ENCODE measurements around the gene COMMD3. TPM values are rescaled to one million over a fixed set of nuclear protein-coding genes. Genes with fewer than 3 reads are reported as not detected.

Gene COMMD3
- total RNA-seq, 4 donors from 2014 or later, result 17.5 to 68.6 (median 24.6) TPM

- Histone ChIP-seq H3K36me3 (no peaks in the 10 kb centered on the region), H3K4me1 (peaks cover 5 to 41% (median 7%) of the 10 kb centered on the region in 3 donors), H3K27ac (peak overlapping the region; percentile 89 to 96 (median 92)), H3K9me3 (no peaks in the 10 kb centered on the region), H3K4me3 (peak overlapping the region; percentile 76 to 99), H3K27me3 (no peaks in the 10 kb centered on the region)
- TF ChIP-seq POLR2AphosphoS5 (IDR thresholded peaks at IDR 0.05) (no peak), EP300 (IDR thresholded peaks at IDR 0.05) (no peak), POLR2A (IDR thresholded peaks at IDR 0.05) (no peak)
- TF ChIP-seq, protein P1, sequence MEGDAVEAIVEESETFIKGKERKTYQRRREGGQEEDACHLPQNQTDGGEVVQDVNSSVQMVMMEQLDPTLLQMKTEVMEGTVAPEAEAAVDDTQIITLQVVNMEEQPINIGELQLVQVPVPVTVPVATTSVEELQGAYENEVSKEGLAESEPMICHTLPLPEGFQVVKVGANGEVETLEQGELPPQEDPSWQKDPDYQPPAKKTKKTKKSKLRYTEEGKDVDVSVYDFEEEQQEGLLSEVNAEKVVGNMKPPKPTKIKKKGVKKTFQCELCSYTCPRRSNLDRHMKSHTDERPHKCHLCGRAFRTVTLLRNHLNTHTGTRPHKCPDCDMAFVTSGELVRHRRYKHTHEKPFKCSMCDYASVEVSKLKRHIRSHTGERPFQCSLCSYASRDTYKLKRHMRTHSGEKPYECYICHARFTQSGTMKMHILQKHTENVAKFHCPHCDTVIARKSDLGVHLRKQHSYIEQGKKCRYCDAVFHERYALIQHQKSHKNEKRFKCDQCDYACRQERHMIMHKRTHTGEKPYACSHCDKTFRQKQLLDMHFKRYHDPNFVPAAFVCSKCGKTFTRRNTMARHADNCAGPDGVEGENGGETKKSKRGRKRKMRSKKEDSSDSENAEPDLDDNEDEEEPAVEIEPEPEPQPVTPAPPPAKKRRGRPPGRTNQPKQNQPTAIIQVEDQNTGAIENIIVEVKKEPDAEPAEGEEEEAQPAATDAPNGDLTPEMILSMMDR (IDR thresholded peaks at IDR 0.05), result peak in 1 of 4 experiments; percentile 8
- 1% methylated on average over 12 to 22 of the region's 53 CpGs for WGBS, 2 donors (ENCODE audit: low coverage in 1 of 2)
- ATAC-seq, result no peak
These were observed 518 bp upstream of the COMMD3 start for GRCh38 chr10:22315455-22316285.

DNA sequence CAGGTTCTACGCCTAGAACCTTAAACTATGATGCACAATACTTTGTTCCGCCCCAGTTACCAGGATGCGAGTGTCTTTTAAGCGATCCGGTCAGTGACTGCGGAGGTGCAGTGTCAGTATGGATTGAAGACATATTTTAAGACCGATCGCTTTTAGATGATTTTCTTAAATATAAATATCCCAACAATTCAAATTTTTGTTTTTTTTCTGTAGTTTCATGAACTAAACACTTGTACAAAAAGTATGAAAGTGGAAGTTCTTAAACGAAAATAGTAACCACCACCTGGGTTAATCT is 835 bp downstream of the COMMD3 start:
- Histone ChIP-seq H3K36me3 (no peaks in the 10 kb centered on the region), H3K4me1 (peaks cover 5 to 41% (median 7%) of the 10 kb centered on the region in 3 donors), H3K27ac (peak overlapping the region; percentile 85 to 93 (median 90)), H3K27me3 (no peaks in the 10 kb centered on the region), H3K9me3 (no peaks in the 10 kb centered on the region), H3K4me3 (peak overlapping the region; percentile 76 to 99)
- no peak for ATAC-seq
- no peak for TF ChIP-seq POLR2A (IDR thresholded peaks at IDR 0.05)
- 3 to 15% methylated on average over 8 to 9 of the region's 9 CpGs for WGBS, 2 donors (ENCODE audit: low coverage in 1 of 2)

GRCh38 chr10:22317771-22318565 is 1.8 kb downstream of the COMMD3 start:
- H3K4me1 ChIP-seq, result peaks cover 5 to 51% (median 13%) of the 10 kb centered on the region in 3 donors
- WGBS, 2 donors (ENCODE audit: low coverage in 1 of 2), result 60 to 87% methylated on average over 6 of the region's 6 CpGs
- no peaks in the 10 kb centered on the region for H3K36me3 ChIP-seq
- H3K9me3 ChIP-seq, result no peaks in the 10 kb centered on the region
- TF ChIP-seq POLR2A (IDR thresholded peaks at IDR 0.05) (no peak), EP300 (IDR thresholded peaks at IDR 0.05) (no peak), POLR2AphosphoS5 (IDR thresholded peaks at IDR 0.05) (no peak)
- TF ChIP-seq, protein P1 (IDR thresholded peaks at IDR 0.05), result no peak
- H3K27ac ChIP-seq, result peak overlapping the region in 3 of 4 donors; percentile 89 to 93 (median 92)
- no peaks in the 10 kb centered on the region for H3K27me3 ChIP-seq
- no peak overlapping the region for H3K4me3 ChIP-seq
- no peak for ATAC-seq

DNA sequence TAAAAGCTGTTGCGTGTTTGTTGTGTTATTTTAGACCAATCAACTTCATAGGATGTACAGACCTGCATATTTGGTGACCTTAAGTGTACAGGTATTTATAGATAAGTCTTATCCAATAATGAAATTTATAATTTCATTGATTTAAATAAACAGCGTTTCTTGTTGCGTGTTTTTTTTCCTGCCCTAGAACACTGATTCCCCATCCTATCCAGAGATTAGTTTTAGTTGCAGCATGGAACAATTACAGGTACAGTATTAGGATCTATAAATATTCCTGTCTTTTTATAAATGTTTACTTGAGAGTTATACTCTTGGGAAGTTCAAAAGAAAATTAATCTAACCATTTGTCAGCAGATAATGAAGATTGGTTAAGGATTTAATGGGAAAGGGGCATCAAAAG is 2.6 kb downstream of the COMMD3 start:
- no peak for ATAC-seq
- peaks cover 8 to 59% (median 21%) of the 10 kb centered on the region in 3 donors for H3K4me1 ChIP-seq
- H3K27ac ChIP-seq, result no peak overlapping the region
- 94% methylated on average over 3 of the region's 3 CpGs for WGBS, 2 donors (ENCODE audit: low coverage in 1 of 2)
- H3K36me3 ChIP-seq, result no peaks in the 10 kb centered on the region
- no peaks in the 10 kb centered on the region for H3K9me3 ChIP-seq
- no peaks in the 10 kb centered on the region for H3K27me3 ChIP-seq
- no peak for TF ChIP-seq POLR2AphosphoS5 (IDR thresholded peaks at IDR 0.05)
- TF ChIP-seq, protein P1 (IDR thresholded peaks at IDR 0.05), result no peak
- no peak for TF ChIP-seq POLR2A (IDR thresholded peaks at IDR 0.05)
- TF ChIP-seq EP300 (IDR thresholded peaks at IDR 0.05), result no peak
- H3K4me3 ChIP-seq, result no peak overlapping the region

DNA sequence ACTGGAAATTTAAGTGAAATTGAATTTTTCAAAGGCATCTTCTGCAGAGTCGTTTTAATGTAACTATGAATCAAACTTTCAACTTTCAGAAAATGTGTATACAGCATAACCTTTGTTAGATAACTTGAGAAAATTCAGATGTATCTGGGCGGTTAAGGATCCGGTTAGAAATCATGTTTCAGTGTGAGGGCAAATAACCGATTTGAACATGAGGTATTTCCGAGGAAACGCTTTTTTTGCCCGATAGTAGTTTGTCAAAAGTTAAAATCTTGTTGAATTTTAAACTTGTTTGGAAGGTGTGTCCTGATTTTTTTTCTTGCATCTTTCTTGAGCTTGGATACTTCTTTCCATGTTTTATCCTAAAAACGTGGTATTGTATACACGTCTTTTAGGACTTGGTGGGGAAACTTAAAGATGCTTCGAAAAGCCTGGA is 3.4 kb downstream of the COMMD3 start:
- Histone ChIP-seq H3K4me1 (peaks cover 9 to 67% (median 26%) of the 10 kb centered on the region in 3 donors), H3K27ac (peak overlapping the region; percentile 93 to 99 (median 96)), H3K27me3 (no peaks in the 10 kb centered on the region), H3K36me3 (no peaks in the 10 kb centered on the region), H3K9me3 (no peaks in the 10 kb centered on the region), H3K4me3 (peak overlapping the region; percentile 85 to 91)
- no peak for TF ChIP-seq POLR2AphosphoS5 (IDR thresholded peaks at IDR 0.05)
- no peak for TF ChIP-seq POLR2A (IDR thresholded peaks at IDR 0.05)
- TF ChIP-seq EP300 (IDR thresholded peaks at IDR 0.05), result no peak
- TF ChIP-seq, protein P1 (IDR thresholded peaks at IDR 0.05), result no peak
- no peak for ATAC-seq
- WGBS, 2 donors (ENCODE audit: low coverage in 1 of 2), result 74 to 83% methylated on average over 10 of the region's 10 CpGs

Data from gastroesophageal sphincter (tissue), 4 donors.